RWPE2 (cell line): ENCODE measurements around the gene CST3.
A peak's percentile ranks its signal among the peaks of the same experiment; 100 is the strongest.

ENCODE experiments used
- ATAC-seq: fragments of 200-7000 bp; cut with Tn5 transposase; 3 replicates; pipeline ENCODE4 v1.9.1; 2021; ENCODE audit warnings: low read depth
- DNase-seq: peaks from one replicate; pipeline ENCODE4 v3.0.0-alpha.2; 2020; ENCODE audit warnings: low spot score
- H3K27ac ChIP-seq: fragments of 450-650 bp; 2 replicates; pipeline ENCODE4 v1.5.1; 2017; ENCODE audit warnings: mild to moderate bottlenecking; ENCODE audit not compliant: poor library complexity, severe bottlenecking
- H3K27me3 ChIP-seq: fragments of 250-450 bp; sonication (Bioruptor Pico); 2 replicates; pipeline ENCODE4 v1.5.1; 2021; ENCODE audit warnings: mild to moderate bottlenecking, moderate library complexity; ENCODE audit not compliant: insufficient read depth, poor library complexity, severe bottlenecking
- H3K36me3 ChIP-seq: fragments of 250-450 bp; sonication (Bioruptor Pico); 2 replicates; pipeline ENCODE4 v1.5.1; 2020; ENCODE audit warnings: low read depth, mild to moderate bottlenecking, moderate library complexity
- H3K4me1 ChIP-seq: fragments of 250-450 bp; sonication (Bioruptor Pico); 2 replicates; pipeline ENCODE4 v1.5.1; 2021; ENCODE audit warnings: mild to moderate bottlenecking, moderate library complexity; ENCODE audit not compliant: insufficient read depth, poor library complexity, severe bottlenecking
- H3K4me3 ChIP-seq: fragments of 250-450 bp; sonication (Bioruptor Pico); 2 replicates; pipeline ENCODE4 v1.5.1; 2021; ENCODE audit warnings: mild to moderate bottlenecking, moderate library complexity; ENCODE audit not compliant: severe bottlenecking
- H3K9me3 ChIP-seq: fragments of 250-450 bp; sonication (Bioruptor Pico); 2 replicates; pipeline ENCODE4 v1.5.1; 2021; ENCODE audit warnings: mild to moderate bottlenecking, moderate library complexity; ENCODE audit not compliant: severe bottlenecking
- CTCF ChIP-seq: fragments of 450-650 bp; IDR thresholded peaks from one replicate; pipeline ENCODE4 v1.5.1; 2017; ENCODE audit warnings: mild to moderate bottlenecking, moderate library complexity; ENCODE audit not compliant: poor library complexity, severe bottlenecking

CST3 gene

GRCh38 chr20:23609486-23610109, 28.2 kb downstream of the CST3 start:
- no peak for ATAC-seq
- H3K36me3 ChIP-seq, result no peaks in the 10 kb centered on the region
- no peak overlapping the region for H3K4me3 ChIP-seq
- H3K9me3 ChIP-seq, result no peaks in the 10 kb centered on the region
- TF ChIP-seq CTCF, result no peak
- DNase-seq, result no peak
- no peaks in the 10 kb centered on the region for H3K27me3 ChIP-seq
- no peak overlapping the region for H3K27ac ChIP-seq
- no peaks in the 10 kb centered on the region for H3K4me1 ChIP-seq

GRCh38 chr20:23608251-23608846, 29.4 kb downstream of the CST3 start:
- Histone ChIP-seq H3K27me3 (no peaks in the 10 kb centered on the region), H3K27ac (no peak overlapping the region), H3K36me3 (no peaks in the 10 kb centered on the region), H3K9me3 (no peaks in the 10 kb centered on the region), H3K4me3 (no peak overlapping the region), H3K4me1 (no peaks in the 10 kb centered on the region)
- DNase-seq, result no peak
- no peak for ATAC-seq
- TF ChIP-seq CTCF, result no peak

- Histone ChIP-seq H3K4me3 (no peak overlapping the region), H3K36me3 (no peaks in the 10 kb centered on the region), H3K9me3 (no peaks in the 10 kb centered on the region), H3K27ac (no peak overlapping the region), H3K4me1 (no peaks in the 10 kb centered on the region), H3K27me3 (no peaks in the 10 kb centered on the region)
- ATAC-seq (no peak), DNase-seq (no peak)
- no peak for TF ChIP-seq CTCF
Observed at GRCh38 chr20:23607497-23608245, 30.1 kb downstream of the CST3 start.

- Histone ChIP-seq H3K27me3 (no peaks in the 10 kb centered on the region), H3K36me3 (no peaks in the 10 kb centered on the region), H3K9me3 (no peaks in the 10 kb centered on the region), H3K4me3 (no peak overlapping the region), H3K27ac (no peak overlapping the region), H3K4me1 (no peaks in the 10 kb centered on the region)
- DNase-seq (no peak), ATAC-seq (peak; percentile 90)
- peak; percentile 96 for TF ChIP-seq CTCF
Observed at GRCh38 chr20:23606652-23607049, 31.1 kb downstream of the CST3 start.
